Measurements from ENCODE around the gene ROGDI.

ROGDI gene

GRCh38 chr16:4831616-4832015 lies 29.2 kb upstream of the ROGDI start:
- Histone ChIP-seq H3K14ac (ENCODE audit: low read length in 2 of 2) (no peak overlapping the region), H2BK5ac (ENCODE audit: low read depth, low read length, poor library complexity, severe bottlenecking) (no peak overlapping the region), H3K9me3 (ENCODE audit: control insufficient read depth, low read length) (no peaks in the 10 kb centered on the region), H3K4ac (ENCODE audit: low read depth in 1 of 2, low read length in 2 of 2) (no peak overlapping the region), H3K4me3 (ENCODE audit: insufficient read depth in 1 of 2, low read depth in 1 of 2, low read length in 2 of 2) (no peak overlapping the region), H3K4me2 (ENCODE audit: low read length, poor library complexity, severe bottlenecking) (no peak overlapping the region), H3K4me1 (ENCODE audit: control insufficient read depth, insufficient read depth, low read depth, low read length) (peaks cover 3% of the 10 kb centered on the region), H4K8ac (ENCODE audit: low read length) (no peak overlapping the region), H3K23ac (ENCODE audit: low read length in 2 of 2) (no peak overlapping the region), H2BK120ac (ENCODE audit: low read depth, low read length) (no peak overlapping the region), H3K27me3 (ENCODE audit: control insufficient read depth in 1 of 2, insufficient read depth in 1 of 2, low read length in 2 of 2) (no peaks in the 10 kb centered on the region), H4K91ac (ENCODE audit: low read length) (no peak overlapping the region), H3K18ac (ENCODE audit: low read depth in 1 of 2, low read length in 2 of 2) (no peak overlapping the region), H2BK15ac (ENCODE audit: low read depth, poor library complexity, severe bottlenecking) (no peak overlapping the region), H2AK5ac (ENCODE audit: low read length, severe bottlenecking) (no peak overlapping the region), H2BK12ac (ENCODE audit: low read length in 2 of 2) (no peak overlapping the region), H3K27ac (ENCODE audit: low read length, poor library complexity, severe bottlenecking) (no peak overlapping the region), H2AFZ (ENCODE audit: low read depth, low read length) (no peak overlapping the region), H3K9ac (ENCODE audit: low read length) (no peak overlapping the region), H3K79me1 (replicated peaks; ENCODE audit: low read length, poor library complexity, severe bottlenecking) (peaks cover 59% of the 10 kb centered on the region), H3K36me3 (ENCODE audit: control insufficient read depth in 1 of 2, insufficient read depth in 2 of 2, low read depth in 1 of 2, low read length in 2 of 2) (peaks cover 68 to 89% of the 10 kb centered on the region in 2 experiments)
- 97% methylated on average over 7 of the region's 8 CpGs for WGBS
- no peak for DNase-seq

GRCh38 chr16:4830408-4830807 lies 28.0 kb upstream of the ROGDI start:
- Histone ChIP-seq H3K27me3 (ENCODE audit: control insufficient read depth in 1 of 2, insufficient read depth in 1 of 2, low read length in 2 of 2) (no peaks in the 10 kb centered on the region), H2AK5ac (ENCODE audit: low read length, severe bottlenecking) (no peak overlapping the region), H2BK15ac (ENCODE audit: low read depth, poor library complexity, severe bottlenecking) (no peak overlapping the region), H2AFZ (ENCODE audit: low read depth, low read length) (no peak overlapping the region), H3K18ac (ENCODE audit: low read depth in 1 of 2, low read length in 2 of 2) (no peak overlapping the region), H2BK5ac (ENCODE audit: low read depth, low read length, poor library complexity, severe bottlenecking) (no peak overlapping the region), H4K91ac (ENCODE audit: low read length) (no peak overlapping the region), H3K14ac (ENCODE audit: low read length in 2 of 2) (no peak overlapping the region), H4K8ac (ENCODE audit: low read length) (no peak overlapping the region), H3K4ac (ENCODE audit: low read depth in 1 of 2, low read length in 2 of 2) (no peak overlapping the region), H3K4me3 (ENCODE audit: insufficient read depth in 1 of 2, low read depth in 1 of 2, low read length in 2 of 2) (no peak overlapping the region), H3K27ac (ENCODE audit: low read length, poor library complexity, severe bottlenecking) (no peak overlapping the region), H3K4me1 (ENCODE audit: control insufficient read depth, insufficient read depth, low read depth, low read length) (peaks cover 3% of the 10 kb centered on the region), H3K23ac (ENCODE audit: low read length in 2 of 2) (no peak overlapping the region), H3K9me3 (ENCODE audit: control insufficient read depth, low read length) (no peaks in the 10 kb centered on the region), H2BK12ac (ENCODE audit: low read length in 2 of 2) (peak overlapping the region in 1 of 2 experiments; percentile 11), H3K4me2 (ENCODE audit: low read length, poor library complexity, severe bottlenecking) (no peak overlapping the region), H2BK120ac (ENCODE audit: low read depth, low read length) (no peak overlapping the region), H3K9ac (ENCODE audit: low read length) (no peak overlapping the region), H3K36me3 (ENCODE audit: control insufficient read depth in 1 of 2, insufficient read depth in 2 of 2, low read depth in 1 of 2, low read length in 2 of 2) (peaks cover 71 to 89% of the 10 kb centered on the region in 2 experiments), H3K79me1 (replicated peaks; ENCODE audit: low read length, poor library complexity, severe bottlenecking) (peaks cover 60% of the 10 kb centered on the region)
- DNase-seq, result no peak
- WGBS, result 97% methylated on average over 7 of the region's 7 CpGs

- DNase-seq, result no peak
- Histone ChIP-seq H3K4me3 (ENCODE audit: insufficient read depth in 1 of 2, low read depth in 1 of 2, low read length in 2 of 2) (no peak overlapping the region), H4K91ac (ENCODE audit: low read length) (no peak overlapping the region), H3K9me3 (ENCODE audit: control insufficient read depth, low read length) (no peaks in the 10 kb centered on the region), H3K23ac (ENCODE audit: low read length in 2 of 2) (no peak overlapping the region), H3K27me3 (ENCODE audit: control insufficient read depth in 1 of 2, insufficient read depth in 1 of 2, low read length in 2 of 2) (no peaks in the 10 kb centered on the region), H3K27ac (ENCODE audit: low read length, poor library complexity, severe bottlenecking) (no peak overlapping the region), H2AFZ (ENCODE audit: low read depth, low read length) (no peak overlapping the region), H3K79me1 (replicated peaks; ENCODE audit: low read length, poor library complexity, severe bottlenecking) (peaks cover 62% of the 10 kb centered on the region), H3K36me3 (ENCODE audit: control insufficient read depth in 1 of 2, insufficient read depth in 2 of 2, low read depth in 1 of 2, low read length in 2 of 2) (peaks cover 73 to 90% of the 10 kb centered on the region in 2 experiments), H3K14ac (ENCODE audit: low read length in 2 of 2) (no peak overlapping the region), H2BK120ac (ENCODE audit: low read depth, low read length) (no peak overlapping the region), H3K18ac (ENCODE audit: low read depth in 1 of 2, low read length in 2 of 2) (no peak overlapping the region), H3K4me1 (ENCODE audit: control insufficient read depth, insufficient read depth, low read depth, low read length) (peaks cover 2% of the 10 kb centered on the region), H3K4ac (ENCODE audit: low read depth in 1 of 2, low read length in 2 of 2) (no peak overlapping the region), H2BK5ac (ENCODE audit: low read depth, low read length, poor library complexity, severe bottlenecking) (no peak overlapping the region), H2BK15ac (ENCODE audit: low read depth, poor library complexity, severe bottlenecking) (no peak overlapping the region), H3K4me2 (ENCODE audit: low read length, poor library complexity, severe bottlenecking) (no peak overlapping the region), H4K8ac (ENCODE audit: low read length) (no peak overlapping the region), H3K9ac (ENCODE audit: low read length) (no peak overlapping the region), H2BK12ac (ENCODE audit: low read length in 2 of 2) (no peak overlapping the region), H2AK5ac (ENCODE audit: low read length, severe bottlenecking) (no peak overlapping the region)
- WGBS, result 97% methylated on average over 11 of the region's 11 CpGs
Observed at GRCh38 chr16:4828567-4829321, 26.3 kb upstream of the ROGDI start.

- Histone ChIP-seq H2BK120ac (ENCODE audit: low read depth, low read length) (no peak overlapping the region), H3K27ac (ENCODE audit: low read length, poor library complexity, severe bottlenecking) (no peak overlapping the region), H3K9ac (ENCODE audit: low read length) (no peak overlapping the region), H3K79me1 (replicated peaks; ENCODE audit: low read length, poor library complexity, severe bottlenecking) (peaks cover 61% of the 10 kb centered on the region), H2BK12ac (ENCODE audit: low read length in 2 of 2) (no peak overlapping the region), H3K4me2 (ENCODE audit: low read length, poor library complexity, severe bottlenecking) (no peak overlapping the region), H2AK5ac (ENCODE audit: low read length, severe bottlenecking) (no peak overlapping the region), H3K23ac (ENCODE audit: low read length in 2 of 2) (no peak overlapping the region), H2BK15ac (ENCODE audit: low read depth, poor library complexity, severe bottlenecking) (no peak overlapping the region), H3K4ac (ENCODE audit: low read depth in 1 of 2, low read length in 2 of 2) (no peak overlapping the region), H3K14ac (ENCODE audit: low read length in 2 of 2) (no peak overlapping the region), H2BK5ac (ENCODE audit: low read depth, low read length, poor library complexity, severe bottlenecking) (no peak overlapping the region), H3K9me3 (ENCODE audit: control insufficient read depth, low read length) (no peaks in the 10 kb centered on the region), H3K18ac (ENCODE audit: low read depth in 1 of 2, low read length in 2 of 2) (no peak overlapping the region), H4K91ac (ENCODE audit: low read length) (no peak overlapping the region), H3K27me3 (ENCODE audit: control insufficient read depth in 1 of 2, insufficient read depth in 1 of 2, low read length in 2 of 2) (no peaks in the 10 kb centered on the region), H2AFZ (ENCODE audit: low read depth, low read length) (no peak overlapping the region), H3K4me3 (ENCODE audit: insufficient read depth in 1 of 2, low read depth in 1 of 2, low read length in 2 of 2) (no peak overlapping the region), H3K4me1 (ENCODE audit: control insufficient read depth, insufficient read depth, low read depth, low read length) (no peaks in the 10 kb centered on the region), H3K36me3 (ENCODE audit: control insufficient read depth in 1 of 2, insufficient read depth in 2 of 2, low read depth in 1 of 2, low read length in 2 of 2) (peaks cover 81 to 90% of the 10 kb centered on the region in 2 experiments), H4K8ac (ENCODE audit: low read length) (no peak overlapping the region)
- WGBS, result 96% methylated on average over 10 of the region's 10 CpGs
- DNase-seq, result no peak
Observed at GRCh38 chr16:4826980-4827379, 24.5 kb upstream of the ROGDI start.

All from mesenchymal stem cell (in vitro differentiated cells and primary cell).